Measurements from ENCODE around the gene ERMARD.

GRCh38 chr6:169800668-169801395 lies 49.4 kb downstream of the ERMARD start:
- TF ChIP-seq GATA2 (IDR thresholded peaks at IDR 0.05; ENCODE audit: low read depth, low read length) = no peak
- no peak for TF ChIP-seq GATA3 (IDR thresholded peaks at IDR 0.05; ENCODE audit: low read depth, low read length)
